ENCODE results near the gene OR2C3.

DNA sequence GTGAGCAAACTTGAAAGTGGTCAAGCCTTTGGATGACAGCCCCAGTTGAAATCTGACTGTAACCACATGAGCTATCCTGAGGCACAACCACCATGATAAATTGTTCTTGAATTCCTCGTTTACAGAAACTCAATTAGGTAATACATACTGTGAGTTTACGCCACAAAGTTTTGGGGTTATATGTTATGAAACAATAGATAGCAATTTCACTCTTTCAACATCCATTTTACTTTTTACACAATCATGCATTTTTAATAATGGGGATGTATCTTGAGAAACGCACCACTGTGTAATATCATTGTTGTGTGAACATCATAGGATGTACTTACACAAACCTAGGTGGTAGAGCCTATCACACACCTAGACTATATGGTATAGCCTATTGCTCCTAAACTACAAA is 35.4 kb downstream of the OR2C3 start:
- TF ChIP-seq EZH2 (IDR thresholded peaks at IDR 0.05; ENCODE audit: borderline replicate concordance): no peak
- TF ChIP-seq, protein P1, sequence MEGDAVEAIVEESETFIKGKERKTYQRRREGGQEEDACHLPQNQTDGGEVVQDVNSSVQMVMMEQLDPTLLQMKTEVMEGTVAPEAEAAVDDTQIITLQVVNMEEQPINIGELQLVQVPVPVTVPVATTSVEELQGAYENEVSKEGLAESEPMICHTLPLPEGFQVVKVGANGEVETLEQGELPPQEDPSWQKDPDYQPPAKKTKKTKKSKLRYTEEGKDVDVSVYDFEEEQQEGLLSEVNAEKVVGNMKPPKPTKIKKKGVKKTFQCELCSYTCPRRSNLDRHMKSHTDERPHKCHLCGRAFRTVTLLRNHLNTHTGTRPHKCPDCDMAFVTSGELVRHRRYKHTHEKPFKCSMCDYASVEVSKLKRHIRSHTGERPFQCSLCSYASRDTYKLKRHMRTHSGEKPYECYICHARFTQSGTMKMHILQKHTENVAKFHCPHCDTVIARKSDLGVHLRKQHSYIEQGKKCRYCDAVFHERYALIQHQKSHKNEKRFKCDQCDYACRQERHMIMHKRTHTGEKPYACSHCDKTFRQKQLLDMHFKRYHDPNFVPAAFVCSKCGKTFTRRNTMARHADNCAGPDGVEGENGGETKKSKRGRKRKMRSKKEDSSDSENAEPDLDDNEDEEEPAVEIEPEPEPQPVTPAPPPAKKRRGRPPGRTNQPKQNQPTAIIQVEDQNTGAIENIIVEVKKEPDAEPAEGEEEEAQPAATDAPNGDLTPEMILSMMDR (IDR thresholded peaks at IDR 0.05; ENCODE audit: poor library complexity): no peak
- no peak for TF ChIP-seq EZH2phosphoT487 (IDR thresholded peaks at IDR 0.05; ENCODE audit: low read depth, severe bottlenecking, unreplicated experiment)
